GM21717 (cell line): ENCODE measurements around the gene GPS2.
A peak's percentile ranks its signal among the peaks of the same experiment; 100 is the strongest.

ENCODE experiments used
- ATAC-seq: cut with Tn5 transposase; IDR thresholded peaks from one replicate; pipeline ENCODE4 v1.9.1; 2021; ENCODE audit warnings: mild to moderate bottlenecking, moderate library complexity; ENCODE audit not compliant: unreplicated experiment

The GPS2 gene

GRCh38 chr17:7321466-7321865 is 6.3 kb upstream of the GPS2 start:
- no peak for ATAC-seq

- ATAC-seq, result no peak
These were observed 3.1 kb upstream of the GPS2 start for GRCh38 chr17:7318121-7318860.

DNA sequence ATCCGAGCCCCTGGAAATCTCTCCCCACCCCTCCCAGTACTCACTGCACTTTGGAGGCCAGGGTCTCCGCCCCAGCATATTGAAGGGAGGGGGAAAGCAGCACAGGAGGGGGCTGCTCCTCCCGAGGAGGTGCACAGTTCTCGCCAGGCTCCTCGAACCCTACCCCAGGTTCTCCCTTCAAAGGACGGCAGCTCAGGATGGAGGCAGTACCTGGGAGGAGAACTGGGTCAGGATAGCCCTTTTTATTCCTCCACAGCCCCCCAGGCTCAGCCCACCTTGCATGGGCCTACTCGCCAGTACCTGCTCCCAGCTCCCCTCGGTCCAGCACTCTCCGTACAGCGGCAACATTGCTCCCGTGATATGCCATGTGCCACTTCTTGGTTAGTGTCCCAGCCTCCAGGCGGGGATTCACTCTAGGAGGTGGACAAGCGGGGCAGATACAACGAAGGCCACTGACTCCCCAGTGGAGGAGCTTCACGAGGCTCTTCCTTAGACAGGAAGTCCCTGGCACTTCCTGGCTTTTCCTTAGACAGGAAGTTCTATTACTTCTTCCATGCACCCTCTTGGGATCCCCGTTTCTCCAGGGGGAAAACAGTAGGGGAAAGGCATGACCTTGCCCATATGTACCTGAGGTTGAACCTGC is 2.1 kb upstream of the GPS2 start:
- ATAC-seq, result no peak

- no peak for ATAC-seq
These were observed 543 bp upstream of the GPS2 start for GRCh38 chr17:7315570-7316235.

GRCh38 chr17:7313890-7314718 is 1.1 kb downstream of the GPS2 start:
- ATAC-seq, result no peak

DNA sequence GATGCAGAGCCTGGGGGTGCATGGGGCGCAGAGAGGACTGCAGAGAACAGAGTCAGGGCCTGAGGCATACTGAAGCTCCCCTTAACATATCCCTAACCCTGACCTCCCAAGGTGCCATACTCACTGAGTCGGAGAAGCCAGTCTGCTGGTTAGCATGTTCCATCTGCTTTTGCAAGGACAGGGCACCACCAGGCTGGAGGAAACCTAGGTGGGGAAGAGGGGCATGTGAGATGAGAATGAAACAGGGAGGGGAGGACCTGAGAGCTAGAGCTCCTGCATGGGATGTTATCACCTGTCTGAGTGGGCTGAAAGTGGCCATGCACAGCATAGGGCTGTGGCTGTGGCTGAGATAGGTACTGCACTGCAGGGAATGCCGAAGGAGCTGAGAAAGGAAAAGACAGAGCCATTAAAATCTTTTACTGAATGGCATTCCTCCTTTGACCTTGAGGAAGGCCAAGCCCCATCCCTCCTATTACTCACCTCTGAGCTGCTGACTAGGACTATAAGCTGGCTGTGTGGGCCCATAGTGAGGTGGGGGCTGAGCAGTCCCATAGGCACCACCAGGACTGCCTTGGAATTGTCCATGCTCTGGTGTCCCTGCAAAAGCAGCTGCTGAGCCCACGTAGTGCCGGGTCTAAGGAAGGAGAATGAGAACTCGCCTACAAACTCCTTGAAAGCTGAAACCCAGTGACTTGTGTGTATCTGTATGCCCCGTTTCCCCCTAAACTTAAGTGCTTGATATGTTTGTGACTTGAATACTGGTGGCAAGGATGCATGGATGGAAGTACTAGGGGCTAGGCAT is 1.9 kb downstream of the GPS2 start:
- ATAC-seq, result no peak

DNA sequence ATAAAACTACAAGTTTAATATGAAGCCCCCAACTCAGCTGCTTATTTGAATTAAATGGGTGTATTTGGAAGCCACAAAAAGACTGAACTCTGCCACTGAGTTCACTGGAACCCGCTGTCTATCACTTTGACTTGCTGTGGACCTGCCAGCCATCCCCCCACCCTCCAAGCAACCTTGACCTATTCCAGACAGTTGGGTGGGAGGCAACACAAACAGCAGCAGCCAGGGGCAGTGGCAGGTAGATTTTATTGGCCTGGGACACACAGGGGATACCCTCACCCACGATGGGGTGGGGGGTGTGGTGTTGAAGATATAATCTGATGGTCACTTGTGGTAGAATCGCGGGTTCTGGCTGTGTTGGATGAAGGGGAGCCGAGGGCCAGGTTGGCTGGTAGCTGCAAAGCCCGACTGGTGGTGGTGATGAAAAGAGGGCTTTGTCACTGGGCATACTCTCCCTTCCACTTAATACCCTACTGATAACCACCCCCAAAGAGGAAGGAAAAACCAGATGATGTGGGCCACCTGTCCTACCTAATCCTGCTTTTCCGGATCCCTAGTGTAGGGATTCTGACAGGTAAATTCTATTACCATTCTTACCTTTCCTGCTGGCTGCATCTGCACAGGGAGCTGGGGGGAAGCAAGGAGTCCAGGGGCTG is 2.6 kb downstream of the GPS2 start:
- no peak for ATAC-seq

DNA sequence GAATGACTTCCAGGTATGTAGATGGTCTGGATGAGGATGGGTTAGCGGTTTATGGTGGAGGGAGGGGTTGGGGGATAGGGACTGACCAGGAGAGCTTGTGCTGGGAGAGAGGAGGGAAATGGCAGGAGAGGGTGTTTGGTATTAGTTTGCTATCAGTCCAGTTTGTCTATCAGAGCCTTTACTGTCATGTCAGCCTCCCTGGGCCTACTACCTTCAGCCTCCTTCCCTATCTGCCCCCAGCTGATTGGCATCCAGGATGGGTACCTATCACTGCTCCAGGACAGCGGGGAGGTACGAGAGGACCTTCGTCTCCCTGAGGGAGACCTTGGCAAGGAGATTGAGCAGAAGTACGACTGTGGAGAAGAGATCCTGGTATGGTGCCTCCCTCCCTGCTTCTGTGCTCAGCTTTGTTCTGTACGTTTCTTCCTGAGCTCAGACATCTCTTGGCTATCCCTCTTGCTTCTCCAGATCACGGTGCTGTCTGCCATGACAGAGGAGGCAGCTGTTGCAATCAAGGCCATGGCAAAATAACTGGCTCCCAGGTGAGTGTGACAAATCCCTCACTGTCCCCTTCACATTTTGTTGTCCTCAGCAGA is 4.0 kb downstream of the GPS2 start:
- ATAC-seq, result no peak

- no peak for ATAC-seq
These were observed 5.5 kb downstream of the GPS2 start for GRCh38 chr17:7309628-7310027.

DNA sequence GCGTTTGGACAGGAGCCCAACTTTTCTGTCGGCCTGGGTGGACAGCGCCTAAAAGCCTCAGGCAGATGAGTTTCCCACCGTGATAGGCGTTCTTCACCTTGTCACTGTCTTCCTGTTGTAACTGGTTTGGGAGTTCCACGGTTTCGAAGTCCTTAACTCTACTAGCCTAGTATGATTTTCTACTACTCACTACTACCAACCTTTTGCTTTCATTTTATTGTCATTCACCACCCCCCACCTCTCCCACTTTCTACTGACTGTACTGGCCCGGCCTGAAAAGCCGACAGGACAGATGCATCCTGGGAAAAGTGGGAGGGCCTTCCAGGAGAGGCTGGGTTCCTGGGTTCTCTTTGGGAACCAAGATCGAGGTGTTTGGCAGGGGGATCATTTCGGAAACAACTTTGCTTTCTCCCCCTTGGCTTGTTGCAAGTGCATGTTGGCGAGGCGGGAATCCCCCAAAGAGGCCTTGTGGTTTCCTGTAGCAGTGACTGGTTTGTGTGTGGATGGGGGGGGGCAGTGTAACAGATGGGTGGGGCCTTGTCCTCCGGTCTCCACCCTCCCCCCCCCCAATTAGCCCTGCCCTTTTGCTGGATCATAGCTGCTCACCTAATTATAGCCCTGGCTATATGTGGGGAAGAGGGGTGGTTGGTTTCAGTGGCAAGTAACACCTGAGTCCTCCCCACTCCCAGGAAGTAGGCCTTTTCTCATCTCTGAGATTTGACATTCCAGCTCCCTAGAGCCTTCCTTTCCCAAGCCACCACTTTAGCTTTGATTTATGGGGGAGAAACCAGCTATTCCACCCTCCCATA is 6.3 kb downstream of the GPS2 start:
- ATAC-seq, result no peak

DNA sequence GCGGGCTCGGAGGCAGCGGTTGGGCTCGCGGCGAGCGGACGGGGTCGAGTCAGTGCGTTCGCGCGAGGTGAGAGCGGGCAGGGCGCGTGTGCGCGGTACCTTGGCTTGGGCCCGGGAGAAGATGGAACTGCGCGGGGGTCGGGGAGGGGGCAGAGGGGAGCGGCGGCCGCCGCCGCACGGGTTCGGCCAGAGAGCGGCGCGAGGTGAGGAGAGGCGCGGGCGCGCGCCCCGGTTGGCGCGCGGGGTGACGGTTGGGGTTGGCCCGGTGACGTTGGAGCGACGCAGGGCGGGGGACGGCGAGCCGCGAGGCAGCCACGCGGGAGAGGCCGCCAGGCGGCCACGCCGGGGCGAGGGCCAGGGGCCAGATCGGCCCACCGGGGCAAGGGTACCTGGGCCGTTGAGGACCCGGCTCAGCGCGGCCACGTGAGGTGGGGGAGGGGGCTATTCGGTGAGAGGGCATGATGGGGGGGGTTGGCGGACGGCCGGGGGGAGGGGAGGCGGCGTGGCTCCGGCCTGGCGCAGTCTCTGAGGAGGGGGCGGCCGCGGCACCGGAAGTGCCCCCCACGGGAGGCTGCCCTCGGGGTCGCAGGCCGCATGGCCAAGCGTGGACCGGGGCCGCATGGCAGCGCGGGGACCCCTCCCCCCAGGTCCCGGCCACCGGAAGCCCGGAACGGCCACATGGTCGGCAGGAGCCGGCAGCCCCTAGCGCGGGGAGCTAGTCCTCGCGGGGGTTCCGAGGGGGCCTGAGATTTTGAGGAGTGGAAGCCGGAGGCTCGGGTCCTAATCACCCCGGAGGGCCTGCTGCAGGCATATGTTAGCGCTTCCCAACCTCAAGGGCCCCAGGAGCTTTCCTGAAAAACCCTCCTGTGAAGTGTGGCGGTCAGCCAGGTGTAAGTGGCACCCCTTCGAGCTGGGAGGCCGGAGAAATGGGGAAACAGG is 7.2 kb downstream of the GPS2 start:
- peak; percentile 9 for ATAC-seq

DNA sequence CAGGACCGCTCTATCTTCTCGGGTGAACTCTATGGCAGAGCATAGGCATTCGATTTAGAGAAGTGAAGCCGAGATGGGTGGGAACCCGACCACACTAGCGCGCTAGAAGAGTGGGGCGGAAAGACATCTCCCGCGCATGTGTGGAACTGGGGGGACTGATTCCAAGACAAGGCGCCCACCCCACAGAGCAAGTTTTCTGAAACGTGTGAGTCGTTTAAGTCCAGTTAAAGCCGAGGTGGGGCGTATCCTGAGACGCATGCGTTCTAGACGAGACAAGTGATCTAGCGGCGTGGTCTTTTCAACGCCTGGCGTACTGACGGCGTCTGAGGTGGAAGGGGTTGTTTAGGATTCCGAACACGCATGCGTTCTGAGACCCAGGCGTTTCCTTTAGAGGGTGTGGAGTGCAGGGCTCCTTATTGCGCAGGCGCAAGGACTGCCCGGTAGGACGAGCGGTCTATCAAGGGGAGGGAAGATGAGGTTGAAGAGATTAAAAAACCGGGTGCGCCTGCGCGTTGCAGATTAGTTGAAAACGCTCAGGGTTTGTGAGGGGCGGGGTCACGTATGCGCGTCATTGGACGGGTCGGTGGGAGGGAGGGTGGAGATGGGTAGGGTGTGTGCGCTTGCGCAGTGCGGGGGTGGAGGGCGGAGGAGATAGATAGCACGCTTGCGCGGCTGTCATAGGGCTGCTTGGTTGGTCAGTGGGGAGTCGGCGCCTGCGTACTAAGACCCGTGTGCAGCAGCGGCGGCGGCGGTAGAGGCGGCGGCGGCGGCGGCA is 8.1 kb downstream of the GPS2 start, which contains the start of gene EIF5A:
TSS of gene EIF5A (plus strand) at position 718 of the 775 bp plus-strand sequence. CDS start 2,008 bp downstream, outside the sequence.
- peak; percentile 57 for ATAC-seq

DNA sequence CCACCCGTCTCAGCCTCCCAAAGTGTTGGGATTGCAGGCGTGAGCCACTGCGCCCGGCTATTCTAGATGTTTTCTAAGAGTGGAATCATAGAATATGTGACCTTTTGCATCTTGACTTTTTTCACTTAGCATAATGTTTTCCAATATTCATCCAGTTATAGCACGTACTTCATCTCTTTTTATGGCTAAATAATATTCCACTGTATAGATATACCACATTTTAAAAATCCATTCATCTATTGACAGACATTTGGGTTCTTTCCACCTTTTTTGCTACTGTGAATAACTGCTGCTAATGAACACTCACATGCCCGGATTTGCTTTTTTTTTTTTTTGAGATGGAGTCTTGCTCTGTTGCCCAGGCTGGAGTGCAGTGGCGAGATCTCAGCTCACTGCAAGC is 11.0 kb downstream of the GPS2 start:
- no peak for ATAC-seq

- no peak for ATAC-seq
These were observed 18.8 kb downstream of the GPS2 start for GRCh38 chr17:7296189-7296861.

DNA sequence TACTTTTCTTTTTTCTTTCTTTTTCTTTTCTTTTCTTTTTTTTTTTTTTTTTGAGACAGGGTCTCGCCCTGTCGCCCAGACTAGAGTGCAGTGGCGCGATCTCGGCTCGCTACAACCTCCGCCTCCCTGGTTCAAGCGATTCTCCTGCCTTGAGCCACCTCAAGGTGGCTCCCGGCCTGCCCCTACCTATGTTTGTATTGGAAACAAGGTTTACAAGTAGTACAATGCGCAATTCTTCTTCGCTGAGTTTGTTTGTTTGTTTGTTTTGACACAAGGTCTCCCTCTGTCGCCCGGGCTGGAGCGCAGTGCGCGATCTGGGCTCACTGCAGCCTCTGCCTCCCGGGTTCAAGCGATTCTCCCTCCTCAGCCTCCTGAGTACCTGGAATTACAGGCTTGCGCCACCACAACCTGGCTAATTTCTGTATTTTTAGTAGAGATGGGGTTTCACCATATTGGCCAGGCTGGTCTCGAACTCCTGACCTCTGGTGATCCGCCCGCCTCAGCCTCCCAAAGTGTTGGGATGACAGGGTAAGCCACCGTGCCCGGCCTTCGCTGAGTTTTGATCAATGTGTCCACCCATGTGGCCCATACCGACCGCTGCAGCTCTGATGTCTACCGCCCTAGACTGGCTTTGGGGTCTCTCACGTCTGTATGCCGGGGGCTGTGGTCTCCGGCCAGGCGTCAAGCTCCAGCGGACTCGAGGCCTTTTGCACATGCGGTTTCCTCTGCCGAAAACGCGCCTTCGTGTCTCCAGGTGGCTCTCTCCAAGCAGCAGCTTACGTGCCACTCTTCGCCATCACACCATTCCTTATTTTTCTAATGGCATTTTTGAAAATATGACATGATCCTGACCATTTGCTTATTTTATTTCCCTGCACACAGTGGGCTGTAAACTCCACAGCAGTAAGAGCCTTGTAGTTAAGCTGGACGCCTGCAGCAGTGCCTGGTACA is 19.7 kb downstream of the GPS2 start:
- ATAC-seq, result no peak
